ENCODE measurements around the gene VEPH1.

VEPH1 gene

GRCh38 chr3:157513585-157513984, 10.4 kb upstream of the VEPH1 start:
- CTCF ChIA-PET: no interaction called here

DNA sequence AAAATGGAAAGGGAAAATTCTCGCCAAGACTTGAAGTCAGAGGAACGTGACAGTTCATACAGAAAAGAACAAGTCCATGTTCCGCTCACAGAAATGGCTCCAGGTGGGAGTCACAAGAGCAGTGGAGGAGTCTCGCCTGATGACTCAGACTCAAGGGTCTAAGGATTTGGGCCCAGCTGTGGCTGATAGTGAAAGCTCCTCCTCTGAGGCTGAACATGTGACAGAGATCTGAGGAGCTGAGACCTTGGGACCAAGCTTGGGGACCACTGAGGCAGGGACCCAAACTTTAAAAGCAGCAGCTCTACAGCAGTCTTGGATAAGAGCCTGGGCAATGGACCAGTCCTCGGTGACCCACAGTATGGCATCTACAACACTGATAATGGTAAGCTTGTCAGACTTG, 9.3 kb upstream of the VEPH1 start:
- Histone ChIP-seq H3K4me3 (ENCODE audit: control insufficient read depth in 1 of 7, extremely low read depth in 1 of 7, insufficient read depth in 4 of 7, low read depth in 2 of 7, low read length in 6 of 7) (no peak overlapping the region), H3K27me3 (replicated peaks in 2 of 5; ENCODE audit: control insufficient read depth in 4 of 5, insufficient read depth in 5 of 5, low read length in 4 of 5) (no peaks in the 10 kb centered on the region), H3K36me3 (ENCODE audit: control insufficient read depth in 4 of 4, insufficient read depth in 4 of 4, low read length in 3 of 4) (no peaks in the 10 kb centered on the region), H3K27ac (ENCODE audit: insufficient read depth in 1 of 2, low read depth in 1 of 2, low read length in 2 of 2, poor library complexity in 1 of 2, severe bottlenecking in 2 of 2) (no peak overlapping the region), H3K9me3 (ENCODE audit: control extremely low read depth in 1 of 5, control insufficient read depth in 4 of 5, insufficient read depth in 2 of 5, low read depth in 1 of 5, low read length in 4 of 5) (no peaks in the 10 kb centered on the region), H3K4me1 (ENCODE audit: control extremely low read depth in 1 of 4, control insufficient read depth in 4 of 4, insufficient read depth in 4 of 4, low read length in 3 of 4) (no peaks in the 10 kb centered on the region)
- 100% methylated on average over 5 of the region's 5 CpGs for WGBS (ENCODE audit: insufficient coverage)
- DNase-seq: no peak
- POLR2A ChIA-PET: no interaction called here
- CTCF ChIA-PET: interaction anchor here (1.6 kb wide), 1 partner anchor 20 kb away, joined by 5 read pairs; no protein-coding TSS in a partner anchor

More at GRCh38 chr3:157513585-157513984, 10.4 kb upstream of the VEPH1 start:
- H3K27me3 ChIP-seq (replicated peaks in 2 of 5; ENCODE audit: control insufficient read depth in 4 of 5, insufficient read depth in 5 of 5, low read length in 4 of 5): no peaks in the 10 kb centered on the region
- POLR2A ChIA-PET: no interaction called here
- no peaks in the 10 kb centered on the region for H3K36me3 ChIP-seq (ENCODE audit: control insufficient read depth in 4 of 4, insufficient read depth in 4 of 4, low read length in 3 of 4)
- WGBS (ENCODE audit: insufficient coverage): no CpG with 5 or more reads among the region's 1 CpG
- H3K9me3 ChIP-seq (ENCODE audit: control extremely low read depth in 1 of 5, control insufficient read depth in 4 of 5, insufficient read depth in 2 of 5, low read depth in 1 of 5, low read length in 4 of 5): no peaks in the 10 kb centered on the region
- H3K27ac ChIP-seq (ENCODE audit: insufficient read depth in 1 of 2, low read depth in 1 of 2, low read length in 2 of 2, poor library complexity in 1 of 2, severe bottlenecking in 2 of 2): no peak overlapping the region
- no peak overlapping the region for H3K4me3 ChIP-seq (ENCODE audit: control insufficient read depth in 1 of 7, extremely low read depth in 1 of 7, insufficient read depth in 4 of 7, low read depth in 2 of 7, low read length in 6 of 7)
- no peak for DNase-seq
- H3K4me1 ChIP-seq (ENCODE audit: control extremely low read depth in 1 of 4, control insufficient read depth in 4 of 4, insufficient read depth in 4 of 4, low read length in 3 of 4): no peaks in the 10 kb centered on the region

DNA sequence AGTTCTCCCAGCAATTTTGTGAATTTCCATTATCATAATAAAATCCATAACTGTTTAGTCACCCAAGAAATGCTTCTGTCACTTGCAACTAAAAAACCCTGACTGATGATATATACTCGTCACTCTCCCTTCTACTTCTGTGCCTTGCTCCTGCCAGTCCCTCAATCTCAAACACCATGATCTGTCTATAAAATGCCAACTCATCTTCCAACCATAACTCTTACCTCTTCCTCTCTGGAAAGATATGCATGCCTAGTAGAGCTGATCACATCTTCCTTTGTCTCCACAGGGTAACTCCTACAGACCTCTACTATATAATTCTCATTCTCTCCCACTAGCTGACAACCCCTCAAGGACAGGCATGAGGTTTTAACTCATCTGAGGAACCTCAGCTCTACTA, 5.2 kb upstream of the VEPH1 start:
- ChIA-PET CTCF (no interaction called here), POLR2A (no interaction called here)
- peak in 1 of 3 donors; percentile 23 for DNase-seq
- no peak overlapping the region for H3K4me3 ChIP-seq (ENCODE audit: control insufficient read depth in 1 of 7, extremely low read depth in 1 of 7, insufficient read depth in 4 of 7, low read depth in 2 of 7, low read length in 6 of 7)
- no peaks in the 10 kb centered on the region for H3K9me3 ChIP-seq (ENCODE audit: control extremely low read depth in 1 of 5, control insufficient read depth in 4 of 5, insufficient read depth in 2 of 5, low read depth in 1 of 5, low read length in 4 of 5)
- H3K36me3 ChIP-seq (ENCODE audit: control insufficient read depth in 4 of 4, insufficient read depth in 4 of 4, low read length in 3 of 4): no peaks in the 10 kb centered on the region
- H3K4me1 ChIP-seq (ENCODE audit: control extremely low read depth in 1 of 4, control insufficient read depth in 4 of 4, insufficient read depth in 4 of 4, low read length in 3 of 4): no peaks in the 10 kb centered on the region
- H3K27me3 ChIP-seq (replicated peaks in 2 of 5; ENCODE audit: control insufficient read depth in 4 of 5, insufficient read depth in 5 of 5, low read length in 4 of 5): no peaks in the 10 kb centered on the region
- WGBS (ENCODE audit: insufficient coverage): 67% methylated on average over 1 of the region's 1 CpG
- H3K27ac ChIP-seq (ENCODE audit: insufficient read depth in 1 of 2, low read depth in 1 of 2, low read length in 2 of 2, poor library complexity in 1 of 2, severe bottlenecking in 2 of 2): no peak overlapping the region

GRCh38 chr3:157501863-157502262, 1.4 kb downstream of the VEPH1 start:
- ChIA-PET POLR2A (no interaction called here), CTCF (no interaction called here)
- no peak overlapping the region for H3K4me3 ChIP-seq (ENCODE audit: control insufficient read depth in 1 of 7, extremely low read depth in 1 of 7, insufficient read depth in 4 of 7, low read depth in 2 of 7, low read length in 6 of 7)
- H3K36me3 ChIP-seq (ENCODE audit: control insufficient read depth in 4 of 4, insufficient read depth in 4 of 4, low read length in 3 of 4): no peaks in the 10 kb centered on the region
- H3K27ac ChIP-seq (ENCODE audit: insufficient read depth in 1 of 2, low read depth in 1 of 2, low read length in 2 of 2, poor library complexity in 1 of 2, severe bottlenecking in 2 of 2): no peak overlapping the region
- no peak for DNase-seq
- WGBS (ENCODE audit: insufficient coverage): 98% methylated on average over 3 of the region's 4 CpGs
- peaks cover 0 to 16% (median 0%) of the 10 kb centered on the region in 5 experiments for H3K27me3 ChIP-seq (replicated peaks in 2 of 5; ENCODE audit: control insufficient read depth in 4 of 5, insufficient read depth in 5 of 5, low read length in 4 of 5)
- H3K9me3 ChIP-seq (ENCODE audit: control extremely low read depth in 1 of 5, control insufficient read depth in 4 of 5, insufficient read depth in 2 of 5, low read depth in 1 of 5, low read length in 4 of 5): no peaks in the 10 kb centered on the region
- peaks cover 8 to 14% (median 12%) of the 10 kb centered on the region in 4 experiments for H3K4me1 ChIP-seq (ENCODE audit: control extremely low read depth in 1 of 4, control insufficient read depth in 4 of 4, insufficient read depth in 4 of 4, low read length in 3 of 4)

- CTCF ChIA-PET: interaction anchor here (0.8 to 1.8 kb wide), 5 partner anchors 32 to 296 kb away, joined by 3 to 5 read pairs (median 4); no protein-coding TSS in a partner anchor
- POLR2A ChIA-PET: no interaction called here
- Histone ChIP-seq H3K27me3 (replicated peaks in 2 of 5; ENCODE audit: control insufficient read depth in 4 of 5, insufficient read depth in 5 of 5, low read length in 4 of 5) (peaks cover 0 to 16% (median 2%) of the 10 kb centered on the region in 5 experiments), H3K36me3 (ENCODE audit: control insufficient read depth in 4 of 4, insufficient read depth in 4 of 4, low read length in 3 of 4) (no peaks in the 10 kb centered on the region), H3K4me1 (ENCODE audit: control extremely low read depth in 1 of 4, control insufficient read depth in 4 of 4, insufficient read depth in 4 of 4, low read length in 3 of 4) (peaks cover 8 to 14% (median 12%) of the 10 kb centered on the region in 4 experiments), H3K9me3 (ENCODE audit: control extremely low read depth in 1 of 5, control insufficient read depth in 4 of 5, insufficient read depth in 2 of 5, low read depth in 1 of 5, low read length in 4 of 5) (no peaks in the 10 kb centered on the region), H3K27ac (ENCODE audit: insufficient read depth in 1 of 2, low read depth in 1 of 2, low read length in 2 of 2, poor library complexity in 1 of 2, severe bottlenecking in 2 of 2) (no peak overlapping the region), H3K4me3 (ENCODE audit: control insufficient read depth in 1 of 7, extremely low read depth in 1 of 7, insufficient read depth in 4 of 7, low read depth in 2 of 7, low read length in 6 of 7) (no peak overlapping the region)
- WGBS (ENCODE audit: insufficient coverage): 10% methylated on average over 2 of the region's 4 CpGs
- no peak for DNase-seq
Measured at GRCh38 chr3:157500232-157500631, 3.0 kb downstream of the VEPH1 start.

- peak in 2 of 3 donors; percentile 34 to 48 for DNase-seq
- H3K27ac ChIP-seq (ENCODE audit: insufficient read depth in 1 of 2, low read depth in 1 of 2, low read length in 2 of 2, poor library complexity in 1 of 2, severe bottlenecking in 2 of 2): no peak overlapping the region
- WGBS (ENCODE audit: insufficient coverage): under 1% methylated on average over 18 of the region's 24 CpGs
- POLR2A ChIA-PET: interaction anchor here (0.6 kb wide), 1 partner anchor 683 kb away, joined by 4 read pairs; no protein-coding TSS in a partner anchor
- H3K36me3 ChIP-seq (ENCODE audit: control insufficient read depth in 4 of 4, insufficient read depth in 4 of 4, low read length in 3 of 4): no peaks in the 10 kb centered on the region
- peak overlapping the region in 6 of 7 experiments; percentile 52 to 75 (median 60) for H3K4me3 ChIP-seq (ENCODE audit: control insufficient read depth in 1 of 7, extremely low read depth in 1 of 7, insufficient read depth in 4 of 7, low read depth in 2 of 7, low read length in 6 of 7)
- H3K9me3 ChIP-seq (ENCODE audit: control extremely low read depth in 1 of 5, control insufficient read depth in 4 of 5, insufficient read depth in 2 of 5, low read depth in 1 of 5, low read length in 4 of 5): no peaks in the 10 kb centered on the region
- CTCF ChIA-PET: interaction anchor here (0.8 to 1.8 kb wide), 5 partner anchors 33 to 295 kb away, joined by 3 to 5 read pairs (median 4); no protein-coding TSS in a partner anchor
- peaks cover 11 to 20% (median 14%) of the 10 kb centered on the region in 4 experiments for H3K4me1 ChIP-seq (ENCODE audit: control extremely low read depth in 1 of 4, control insufficient read depth in 4 of 4, insufficient read depth in 4 of 4, low read length in 3 of 4)
- H3K27me3 ChIP-seq (replicated peaks in 2 of 5; ENCODE audit: control insufficient read depth in 4 of 5, insufficient read depth in 5 of 5, low read length in 4 of 5): peaks cover 0 to 16% (median 2%) of the 10 kb centered on the region in 5 experiments
Measured at GRCh38 chr3:157499342-157499963, 3.8 kb downstream of the VEPH1 start.

- H3K4me1 ChIP-seq (ENCODE audit: control extremely low read depth in 1 of 4, control insufficient read depth in 4 of 4, insufficient read depth in 4 of 4, low read length in 3 of 4): peaks cover 11 to 23% (median 14%) of the 10 kb centered on the region in 4 experiments
- CTCF ChIA-PET: interaction anchor here (0.8 to 2.9 kb wide), 2 partner anchors 34 to 295 kb away, joined by 3 to 26 read pairs; no protein-coding TSS in a partner anchor
- no peak for DNase-seq
- H3K9me3 ChIP-seq (ENCODE audit: control extremely low read depth in 1 of 5, control insufficient read depth in 4 of 5, insufficient read depth in 2 of 5, low read depth in 1 of 5, low read length in 4 of 5): no peaks in the 10 kb centered on the region
- H3K4me3 ChIP-seq (ENCODE audit: control insufficient read depth in 1 of 7, extremely low read depth in 1 of 7, insufficient read depth in 4 of 7, low read depth in 2 of 7, low read length in 6 of 7): no peak overlapping the region
- H3K36me3 ChIP-seq (ENCODE audit: control insufficient read depth in 4 of 4, insufficient read depth in 4 of 4, low read length in 3 of 4): no peaks in the 10 kb centered on the region
- H3K27me3 ChIP-seq (replicated peaks in 2 of 5; ENCODE audit: control insufficient read depth in 4 of 5, insufficient read depth in 5 of 5, low read length in 4 of 5): peaks cover 0 to 16% (median 2%) of the 10 kb centered on the region in 5 experiments
- POLR2A ChIA-PET: no interaction called here
- no peak overlapping the region for H3K27ac ChIP-seq (ENCODE audit: insufficient read depth in 1 of 2, low read depth in 1 of 2, low read length in 2 of 2, poor library complexity in 1 of 2, severe bottlenecking in 2 of 2)
Measured at GRCh38 chr3:157498371-157498770, 4.8 kb downstream of the VEPH1 start.
